NCI-H526 (cell line): ENCODE results near the gene RNU7-1.

Experiments used
- DNase-seq, 2 experiments: peaks; one replicate each; lab custom pipeline; 2025; lab: John Stamatoyannopoulos, UW

The RNU7-1 gene

GRCh38 chr12:6917491-6918231 is 26.0 kb upstream of the RNU7-1 start:
- no peak for DNase-seq

DNA sequence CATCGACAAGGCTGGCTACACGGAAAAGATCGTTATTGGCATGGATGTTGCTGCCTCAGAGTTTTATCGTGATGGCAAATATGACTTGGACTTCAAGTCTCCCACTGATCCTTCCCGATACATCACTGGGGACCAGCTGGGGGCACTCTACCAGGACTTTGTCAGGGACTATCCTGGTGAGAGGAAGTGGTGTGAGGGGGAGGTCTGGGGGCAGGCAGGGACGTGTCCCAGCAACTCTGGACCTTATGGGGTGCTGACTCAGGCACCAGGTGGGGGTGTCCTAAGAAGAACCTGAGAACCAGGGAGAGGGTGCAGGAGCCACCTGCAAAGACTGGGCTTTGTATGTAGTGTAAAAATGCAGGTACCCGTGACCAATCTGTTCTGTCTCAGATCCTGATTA is 24.0 kb upstream of the RNU7-1 start:
- DNase-seq, result no peak

DNA sequence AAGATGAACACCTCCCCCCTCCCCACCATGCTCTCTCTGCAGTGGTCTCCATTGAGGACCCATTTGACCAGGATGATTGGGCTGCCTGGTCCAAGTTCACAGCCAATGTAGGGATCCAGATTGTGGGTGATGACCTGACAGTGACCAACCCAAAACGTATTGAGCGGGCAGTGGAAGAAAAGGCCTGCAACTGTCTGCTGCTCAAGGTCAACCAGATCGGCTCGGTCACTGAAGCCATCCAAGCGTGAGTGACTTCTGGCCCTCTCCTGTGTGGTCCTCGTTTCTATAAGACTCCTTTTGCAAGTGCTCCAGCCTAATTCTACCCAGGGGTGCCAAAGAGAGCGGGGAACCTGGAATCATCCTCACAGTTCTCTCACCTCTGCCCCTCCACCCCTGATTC is 22.1 kb upstream of the RNU7-1 start:
- DNase-seq, result no peak

GRCh38 chr12:6921996-6922946 is 21.3 kb upstream of the RNU7-1 start:
- no peak for DNase-seq

DNA sequence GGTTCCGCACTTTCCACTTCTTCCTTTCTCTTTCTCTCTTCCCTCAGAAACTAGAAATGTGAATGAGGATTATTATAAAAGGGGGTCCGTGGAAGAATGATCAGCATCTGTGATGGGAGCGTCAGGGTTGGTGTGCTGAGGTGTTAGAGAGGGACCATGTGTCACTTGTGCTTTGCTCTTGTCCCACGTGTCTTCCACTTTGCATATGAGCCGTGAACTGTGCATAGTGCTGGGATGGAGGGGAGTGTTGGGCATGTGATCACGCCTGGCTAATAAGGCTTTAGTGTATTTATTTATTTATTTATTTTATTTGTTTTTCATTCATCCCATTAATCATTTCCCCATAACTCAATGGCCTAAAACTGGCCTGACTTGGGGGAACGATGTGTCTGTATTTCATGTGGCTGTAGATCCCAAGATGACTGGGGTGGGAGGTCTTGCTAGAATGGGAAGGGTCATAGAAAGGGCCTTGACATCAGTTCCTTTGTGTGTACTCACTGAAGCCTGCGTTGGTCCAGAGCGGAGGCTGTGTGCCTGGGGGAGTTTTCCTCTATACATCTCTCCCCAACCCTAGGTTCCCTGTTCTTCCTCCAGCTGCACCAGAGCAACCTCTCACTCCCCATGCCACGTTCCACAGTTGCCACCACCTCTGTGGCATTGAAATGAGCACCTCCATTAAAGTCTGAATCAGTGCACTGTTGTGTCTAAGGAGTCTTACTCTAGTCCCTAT is 20.4 kb upstream of the RNU7-1 start:
- DNase-seq, result peak in 1 of 2 experiments; percentile 36

DNA sequence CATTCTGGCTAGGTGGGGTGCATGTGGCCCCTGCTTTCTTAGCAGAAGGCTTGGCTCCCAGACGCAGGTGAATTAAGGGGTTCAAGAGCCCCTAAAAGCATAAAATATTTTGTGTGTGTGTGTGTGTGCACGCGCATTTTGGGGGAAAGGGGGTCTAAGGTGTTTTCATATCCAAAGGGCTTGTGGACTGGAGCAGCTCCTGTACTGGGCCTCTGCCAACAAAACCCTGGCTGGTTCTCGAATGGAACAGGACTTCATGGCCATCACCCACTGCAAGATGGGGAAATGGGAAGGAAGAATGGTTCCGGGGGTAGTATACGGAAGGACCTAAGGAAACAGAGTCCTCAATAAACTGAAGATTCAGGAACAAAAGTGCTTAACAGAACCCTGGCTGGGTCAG is 19.8 kb upstream of the RNU7-1 start:
- no peak for DNase-seq

DNA sequence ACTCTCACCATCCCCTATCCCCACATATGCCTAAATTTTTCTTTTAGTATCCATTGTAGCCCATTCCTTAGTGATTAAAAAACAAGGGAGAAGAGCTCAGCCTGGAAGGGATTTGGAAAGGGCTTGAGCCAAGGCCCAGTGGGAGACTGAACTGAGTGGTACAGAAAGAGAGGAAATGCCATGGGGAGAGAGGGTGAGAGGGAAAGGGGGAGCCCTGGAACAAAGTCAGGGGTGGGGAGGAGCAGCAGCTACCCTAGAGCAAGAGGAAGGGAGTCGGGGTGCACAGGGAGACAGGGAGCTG is 18.4 kb upstream of the RNU7-1 start:
- DNase-seq, result no peak

DNA sequence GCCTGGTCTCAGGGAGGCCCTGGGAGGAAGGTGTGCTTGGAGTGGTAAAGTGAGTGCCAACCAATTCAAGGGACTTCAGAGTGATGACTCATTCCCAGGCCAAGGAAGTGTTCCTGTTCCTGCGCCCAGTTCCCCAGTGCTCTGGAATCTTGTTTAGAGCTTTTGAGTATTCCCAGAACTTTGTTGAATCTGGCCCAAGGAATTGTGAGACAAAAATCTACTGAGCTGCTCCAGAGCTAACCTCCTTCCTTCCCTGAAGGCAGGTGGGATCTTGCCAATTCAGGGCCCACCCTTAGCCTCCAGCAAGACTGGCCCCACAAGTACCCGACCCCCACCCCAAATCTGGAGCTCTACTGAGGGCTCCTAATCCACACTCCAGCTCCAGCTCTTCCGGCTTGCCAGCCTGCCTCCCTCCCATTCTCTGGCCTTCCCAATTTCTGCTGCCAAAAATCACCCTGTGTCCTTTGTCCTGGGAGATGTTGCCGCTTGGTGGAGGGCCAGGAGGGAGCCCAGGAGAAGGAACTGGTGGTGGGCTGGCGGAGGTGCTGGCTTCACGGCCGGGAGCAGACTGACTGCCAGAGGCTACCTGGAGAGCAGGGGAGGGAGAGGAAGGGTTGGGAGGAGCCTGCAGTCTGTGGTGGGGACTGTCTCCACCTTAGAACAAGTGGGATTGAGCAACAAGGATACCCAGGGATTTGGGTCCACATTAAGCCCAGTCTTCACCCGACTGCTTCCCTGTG is 17.9 kb upstream of the RNU7-1 start:
- peak in 1 of 2 experiments; percentile 32 for DNase-seq

- DNase-seq, result peak; percentile 52 to 82
These were observed 16.1 kb upstream of the RNU7-1 start, which contains the start of gene ATN1 for GRCh38 chr12:6927379-6928021. ATN1 (plus strand) TSS chr12:6927959; CDS start chr12:6934002, 6,043 bp downstream.

DNA sequence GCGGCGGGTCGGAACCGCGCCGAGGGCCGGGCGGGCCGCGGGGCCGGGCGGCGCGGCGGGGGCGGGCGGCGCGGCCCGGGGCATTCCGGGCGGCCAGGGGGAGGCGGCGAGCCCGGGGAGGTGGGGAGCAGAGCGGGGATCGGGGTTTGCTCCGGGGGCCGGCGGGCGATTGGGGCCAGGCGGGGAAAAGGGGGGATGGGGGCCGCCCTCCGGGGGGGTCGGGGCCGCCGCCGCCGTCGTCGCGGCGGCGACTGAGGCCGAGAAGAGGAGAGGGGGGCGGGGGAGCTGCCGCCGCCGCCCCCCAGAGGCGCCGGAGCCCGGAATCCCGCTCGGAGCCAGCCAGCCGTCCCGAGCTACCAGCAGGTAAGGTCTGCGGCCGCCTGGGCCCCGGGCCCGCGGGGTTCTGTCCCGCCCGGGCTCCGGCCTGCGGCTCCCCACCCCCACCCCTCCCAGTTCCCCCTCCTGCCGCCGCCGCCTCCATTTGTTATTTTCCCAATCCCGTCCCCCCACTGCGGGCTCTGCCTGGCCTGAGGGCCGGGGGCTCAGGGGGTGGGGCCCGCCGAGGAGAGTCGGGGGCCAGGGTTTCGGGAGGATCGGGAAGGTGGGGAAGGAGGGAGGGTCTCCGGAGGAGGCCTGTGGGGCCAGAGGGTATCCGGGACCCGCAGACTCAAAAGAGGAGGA is 15.5 kb upstream of the RNU7-1 start:
- DNase-seq, result no peak

- DNase-seq, result peak in 1 of 2 experiments; percentile 29
These were observed 14.8 kb upstream of the RNU7-1 start for GRCh38 chr12:6928703-6929407.

- DNase-seq, result no peak
These were observed 13.9 kb upstream of the RNU7-1 start for GRCh38 chr12:6929466-6930452.

DNA sequence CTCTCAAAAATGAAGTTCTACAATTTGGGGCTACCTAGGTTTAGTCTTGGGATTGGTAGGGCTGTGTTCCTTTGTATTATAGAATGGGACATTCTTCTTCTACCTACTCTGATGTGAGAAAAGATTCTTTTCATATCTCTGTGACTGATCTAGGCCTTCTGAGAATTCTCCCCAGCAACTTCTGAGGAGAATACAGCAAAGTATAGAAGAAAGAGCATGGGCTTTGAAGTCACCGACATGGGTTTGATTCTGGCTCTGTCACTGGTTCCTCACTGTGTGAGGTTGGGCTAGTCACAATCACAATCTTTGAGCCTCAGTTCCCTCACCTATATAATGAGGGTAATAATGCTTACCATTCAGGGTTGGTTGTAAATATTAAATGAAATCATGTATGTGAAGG is 10.8 kb upstream of the RNU7-1 start:
- no peak for DNase-seq

GRCh38 chr12:6934110-6934509 is 9.5 kb upstream of the RNU7-1 start:
- no peak for DNase-seq

GRCh38 chr12:6935371-6936193 is 8.0 kb upstream of the RNU7-1 start:
- no peak for DNase-seq

DNA sequence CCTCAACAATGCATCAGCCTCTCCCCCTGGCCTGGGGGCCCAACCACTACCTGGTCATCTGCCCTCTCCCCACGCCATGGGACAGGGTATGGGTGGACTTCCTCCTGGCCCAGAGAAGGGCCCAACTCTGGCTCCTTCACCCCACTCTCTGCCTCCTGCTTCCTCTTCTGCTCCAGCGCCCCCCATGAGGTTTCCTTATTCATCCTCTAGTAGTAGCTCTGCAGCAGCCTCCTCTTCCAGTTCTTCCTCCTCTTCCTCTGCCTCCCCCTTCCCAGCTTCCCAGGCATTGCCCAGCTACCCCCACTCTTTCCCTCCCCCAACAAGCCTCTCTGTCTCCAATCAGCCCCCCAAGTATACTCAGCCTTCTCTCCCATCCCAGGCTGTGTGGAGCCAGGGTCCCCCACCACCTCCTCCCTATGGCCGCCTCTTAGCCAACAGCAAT is 7.4 kb upstream of the RNU7-1 start:
- DNase-seq, result no peak

DNA sequence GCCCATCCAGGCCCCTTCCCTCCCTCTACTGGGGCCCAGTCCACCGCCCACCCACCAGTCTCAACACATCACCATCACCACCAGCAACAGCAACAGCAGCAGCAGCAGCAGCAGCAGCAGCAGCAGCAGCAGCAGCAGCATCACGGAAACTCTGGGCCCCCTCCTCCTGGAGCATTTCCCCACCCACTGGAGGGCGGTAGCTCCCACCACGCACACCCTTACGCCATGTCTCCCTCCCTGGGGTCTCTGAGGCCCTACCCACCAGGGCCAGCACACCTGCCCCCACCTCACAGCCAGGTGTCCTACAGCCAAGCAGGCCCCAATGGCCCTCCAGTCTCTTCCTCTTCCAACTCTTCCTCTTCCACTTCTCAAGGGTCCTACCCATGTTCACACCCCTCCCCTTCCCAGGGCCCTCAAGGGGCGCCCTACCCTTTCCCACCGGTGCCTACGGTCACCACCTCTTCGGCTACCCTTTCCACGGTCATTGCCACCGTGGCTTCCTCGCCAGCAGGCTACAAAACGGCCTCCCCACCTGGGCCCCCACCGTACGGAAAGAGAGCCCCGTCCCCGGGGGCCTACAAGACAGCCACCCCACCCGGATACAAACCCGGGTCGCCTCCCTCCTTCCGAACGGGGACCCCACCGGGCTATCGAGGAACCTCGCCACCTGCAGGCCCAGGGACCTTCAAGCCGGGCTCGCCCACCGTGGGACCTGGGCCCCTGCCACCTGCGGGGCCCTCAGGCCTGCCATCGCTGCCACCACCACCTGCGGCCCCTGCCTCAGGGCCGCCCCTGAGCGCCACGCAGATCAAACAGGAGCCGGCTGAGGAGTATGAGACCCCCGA is 6.8 kb upstream of the RNU7-1 start:
- peak in 1 of 2 experiments; percentile 66 for DNase-seq
